GM19372 (cell line): ENCODE measurements around the gene CTBP2.
"Not testable (repeated sequence)": the region's sequence is repeated elsewhere in the genome, so short reads cannot be mapped to it uniquely, and the experiment has no call there.

Experiments used
- ATAC-seq: cut with Tn5 transposase; IDR thresholded peaks from one replicate; pipeline ENCODE4 v1.9.1; 2021; ENCODE audit warnings: mild to moderate bottlenecking, low read depth, moderate library complexity; ENCODE audit not compliant: unreplicated experiment

The CTBP2 gene

GRCh38 chr10:125093974-125094705 lies 66.2 kb downstream of the CTBP2 start:
- ATAC-seq, result no peak

DNA sequence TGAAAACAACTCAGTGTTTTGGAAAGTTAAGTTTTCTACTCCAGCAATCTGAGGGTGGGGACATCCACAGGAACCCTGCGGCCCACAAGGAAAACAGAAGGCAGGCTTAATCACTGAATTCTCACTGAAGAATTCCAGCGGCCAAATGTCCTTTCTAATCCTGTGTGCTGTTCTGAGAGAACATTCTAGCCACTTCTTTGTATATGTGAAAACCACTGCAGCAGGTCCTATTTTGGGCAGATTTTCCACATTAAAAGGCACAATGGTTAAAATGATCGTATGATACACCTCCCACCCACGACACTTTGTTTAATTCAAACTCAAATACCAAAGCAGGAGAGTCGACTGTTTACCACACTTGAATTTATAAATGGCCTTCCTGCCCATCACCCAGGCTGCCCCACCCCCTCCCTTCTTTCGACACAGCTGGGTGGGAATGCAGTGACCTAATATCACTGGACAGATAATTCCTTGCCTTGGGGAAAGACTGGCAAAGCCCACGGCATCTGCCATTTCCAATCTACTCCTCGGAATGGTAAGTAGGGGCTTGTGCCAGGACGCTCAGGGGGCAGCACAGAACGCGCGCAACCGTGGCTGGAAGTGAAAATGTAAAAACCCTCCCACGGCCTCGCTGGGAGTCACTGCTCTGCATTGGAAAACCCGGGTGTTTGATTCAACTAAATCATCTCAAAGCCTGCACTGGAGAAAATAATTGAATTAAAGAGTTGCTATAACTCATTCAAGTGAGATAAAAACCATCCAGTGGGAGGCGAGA lies 67.0 kb downstream of the CTBP2 start:
- no peak for ATAC-seq

DNA sequence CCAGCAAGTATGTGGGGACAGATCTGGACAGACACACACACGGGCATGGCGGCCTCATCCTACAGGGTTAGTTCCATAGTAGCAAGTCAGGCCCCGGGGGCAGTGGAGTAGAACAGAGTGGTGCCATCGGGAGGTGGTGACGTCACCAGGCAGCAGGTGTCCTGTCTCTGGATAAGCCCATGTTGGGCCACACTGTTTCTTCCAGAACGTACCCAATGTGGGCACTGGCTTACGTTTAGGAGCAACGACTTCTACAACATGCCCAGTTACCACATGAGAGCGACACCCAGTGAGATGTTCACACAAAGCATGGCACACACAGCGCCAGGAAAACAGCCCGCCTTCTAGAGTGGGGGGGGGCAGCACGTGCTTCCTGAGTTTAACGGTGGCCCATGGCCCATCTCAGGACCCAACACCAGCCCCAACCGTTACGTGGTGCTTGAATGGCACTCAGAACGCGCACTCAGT lies 67.8 kb downstream of the CTBP2 start:
- ATAC-seq, result no peak

DNA sequence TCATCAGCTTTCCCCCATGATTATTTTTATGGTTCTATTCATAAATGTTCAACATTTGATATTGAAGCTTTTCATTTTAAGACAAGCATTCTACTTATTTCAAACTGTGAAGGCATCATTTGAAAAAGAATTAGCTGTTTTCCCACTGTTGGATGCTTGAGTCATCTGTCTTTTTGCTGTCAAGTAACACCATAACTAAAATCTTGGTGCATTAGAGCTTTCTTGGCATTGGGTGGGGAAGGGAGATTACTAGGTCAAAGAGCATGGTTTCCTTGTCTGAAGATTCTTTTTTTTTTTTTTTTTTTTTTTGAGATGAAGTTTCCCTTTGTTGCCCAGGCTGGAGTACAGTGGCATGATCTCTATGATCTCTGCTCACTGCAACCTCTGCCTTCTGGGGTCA lies 68.5 kb downstream of the CTBP2 start:
- no peak for ATAC-seq

DNA sequence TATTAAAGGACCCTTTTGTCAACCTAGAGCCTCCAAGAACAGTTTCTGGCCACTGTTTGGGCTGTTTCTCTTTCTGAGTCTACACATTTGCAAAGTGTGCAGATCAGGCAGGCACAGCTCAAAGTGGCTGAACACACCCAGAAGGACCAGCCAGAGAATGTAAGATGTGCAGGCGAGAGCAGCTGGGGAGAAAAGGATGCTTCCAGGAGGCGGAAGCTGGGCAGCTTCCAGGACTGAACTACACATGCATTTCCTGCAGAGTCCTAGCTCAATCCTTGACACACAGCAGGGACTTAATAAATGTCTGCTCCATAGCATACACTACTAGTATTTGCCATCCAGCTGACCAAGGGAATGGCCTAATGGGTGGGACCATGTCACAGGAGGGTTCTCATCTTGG lies 70.9 kb downstream of the CTBP2 start:
- ATAC-seq, result no peak

GRCh38 chr10:125087897-125088215 lies 72.5 kb downstream of the CTBP2 start:
- no peak for ATAC-seq

DNA sequence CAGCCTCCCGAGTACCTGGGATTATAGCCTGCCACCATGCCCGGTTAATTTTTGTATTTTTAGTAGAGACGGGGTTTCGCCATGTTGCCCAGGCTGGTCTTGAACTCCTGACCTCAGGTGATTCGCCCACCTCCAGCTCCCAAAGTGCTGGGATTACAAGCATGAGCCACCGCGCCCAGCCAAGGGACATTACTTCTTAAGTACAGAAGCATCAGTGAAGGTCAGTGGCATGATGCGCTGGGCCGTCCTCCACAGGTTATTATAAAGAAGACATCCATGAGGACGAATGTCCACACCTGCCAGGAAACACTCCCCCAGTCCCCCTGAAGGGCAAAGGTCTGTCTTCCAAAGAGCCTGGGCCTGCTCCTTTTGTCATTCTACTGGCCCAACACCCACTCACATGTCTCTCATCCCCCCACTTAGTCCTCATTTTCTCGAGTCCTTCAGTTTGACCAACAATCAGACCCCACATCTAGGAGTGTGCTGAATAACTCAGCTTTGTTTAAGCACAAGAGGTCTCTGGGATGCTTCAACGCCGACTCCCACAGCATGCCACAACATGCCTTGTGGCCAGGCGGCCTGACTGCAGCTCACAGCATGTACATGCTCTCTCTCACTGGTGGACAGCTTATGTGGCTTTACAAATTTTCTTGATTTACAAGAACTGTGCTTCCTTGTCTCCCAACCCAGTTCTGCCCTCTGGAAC lies 73.0 kb downstream of the CTBP2 start:
- ATAC-seq, result no peak

DNA sequence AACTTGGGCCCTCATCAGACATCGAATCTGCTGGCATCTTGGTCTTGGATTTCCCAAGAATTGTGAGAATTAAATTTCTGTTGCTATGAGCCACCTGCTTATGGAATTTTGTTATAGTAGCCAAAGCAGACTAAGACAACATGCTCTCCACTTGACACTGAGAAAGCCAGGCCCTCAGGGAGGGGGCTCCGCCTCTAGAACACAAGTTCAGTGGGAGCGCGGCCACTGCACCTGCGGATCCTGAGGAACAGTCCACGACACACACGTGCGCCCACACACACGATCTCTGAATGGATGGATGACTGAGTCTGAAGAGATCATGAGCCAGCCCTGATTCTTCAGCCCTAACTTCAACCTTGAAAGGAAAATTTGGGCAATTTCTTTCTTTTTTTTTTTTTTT lies 73.7 kb downstream of the CTBP2 start:
- ATAC-seq, result no peak

DNA sequence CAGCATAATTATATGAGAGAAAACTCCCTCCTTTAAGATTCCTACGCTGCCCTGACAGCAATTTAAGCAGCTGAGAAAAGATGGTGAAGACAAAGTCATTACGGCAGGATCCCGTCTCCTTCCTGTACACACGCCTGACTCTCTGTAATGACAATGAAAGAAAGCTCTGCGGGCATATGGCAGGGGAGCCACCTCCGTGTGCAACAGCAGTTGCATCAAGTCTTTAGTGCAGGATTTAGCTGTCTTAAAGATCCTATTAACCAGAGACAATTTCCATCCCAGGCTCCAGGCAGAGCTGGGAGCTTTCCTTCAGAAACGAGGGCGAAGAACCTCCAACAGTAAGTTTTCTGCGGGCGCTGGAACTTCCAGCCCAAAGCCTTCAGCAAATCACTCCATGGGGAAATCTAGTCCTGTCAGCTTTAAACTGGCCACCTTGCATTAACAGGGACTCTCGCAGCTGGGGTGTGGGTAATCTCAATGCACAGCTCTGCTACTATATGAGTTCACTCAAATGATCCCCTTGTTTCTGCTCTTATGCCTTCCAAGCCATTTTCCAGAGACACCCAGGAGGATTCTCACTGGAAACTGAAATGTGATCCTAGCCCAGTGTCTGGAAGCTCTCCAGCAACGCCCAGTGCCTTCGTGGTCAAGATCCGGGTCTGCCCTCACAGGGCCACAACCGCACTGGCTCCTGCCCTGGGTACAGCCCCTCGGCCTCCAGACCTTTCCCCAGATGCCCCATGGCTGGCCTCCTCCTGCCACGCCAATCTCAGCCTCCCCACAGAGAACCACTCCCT lies 74.9 kb downstream of the CTBP2 start:
- no peak for ATAC-seq

GRCh38 chr10:125084614-125085257 lies 75.6 kb downstream of the CTBP2 start:
- ATAC-seq, result no peak

GRCh38 chr10:125084191-125084613 lies 76.2 kb downstream of the CTBP2 start:
- ATAC-seq, result no peak

GRCh38 chr10:125083576-125083920 lies 76.8 kb downstream of the CTBP2 start:
- no peak for ATAC-seq

- ATAC-seq, result no peak
These were observed 77.3 kb downstream of the CTBP2 start for GRCh38 chr10:125082881-125083575.

- not testable (repeated sequence) for ATAC-seq
These were observed 77.9 kb downstream of the CTBP2 start for GRCh38 chr10:125082471-125082870.

DNA sequence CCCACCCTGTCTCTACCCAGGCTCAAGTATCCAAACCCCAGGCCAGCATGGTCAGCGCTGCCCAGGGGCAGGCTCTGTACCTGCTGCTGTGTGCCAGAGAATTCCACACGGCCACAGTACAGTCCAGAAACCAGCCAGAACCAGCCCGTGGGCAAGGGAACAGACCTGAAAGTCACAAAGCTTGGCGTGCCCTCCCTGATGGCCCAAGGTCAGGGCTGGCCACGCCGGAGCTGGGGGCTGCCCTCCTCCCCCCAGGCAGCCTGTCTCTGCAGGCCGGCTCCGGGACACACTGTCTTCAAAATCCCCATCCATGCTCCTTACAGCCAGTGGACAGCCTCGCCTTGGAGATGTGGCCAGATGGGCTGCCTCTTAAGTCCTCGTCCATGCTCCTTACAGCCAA lies 78.4 kb downstream of the CTBP2 start:
- ATAC-seq, result no peak

DNA sequence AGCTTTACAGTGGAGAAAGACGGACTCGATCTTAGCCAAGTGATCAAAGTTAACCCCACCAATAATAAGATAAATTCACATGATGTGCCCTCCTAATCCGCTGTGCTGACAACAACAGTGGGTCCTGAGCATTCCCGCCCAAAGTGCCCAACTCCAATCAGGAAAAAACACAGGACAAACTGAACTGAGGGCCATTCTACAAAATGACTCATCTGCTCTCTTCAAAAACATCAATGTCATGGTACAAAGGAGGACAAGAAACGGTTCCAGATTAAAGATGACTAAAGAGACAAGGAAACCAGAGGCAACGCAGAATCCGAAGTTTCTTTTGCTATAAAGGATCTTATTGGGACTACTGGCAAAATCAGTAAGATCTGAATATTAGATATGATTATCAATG lies 79.4 kb downstream of the CTBP2 start:
- no peak for ATAC-seq

- no peak for ATAC-seq
These were observed 80.1 kb downstream of the CTBP2 start for GRCh38 chr10:125080296-125080695.

DNA sequence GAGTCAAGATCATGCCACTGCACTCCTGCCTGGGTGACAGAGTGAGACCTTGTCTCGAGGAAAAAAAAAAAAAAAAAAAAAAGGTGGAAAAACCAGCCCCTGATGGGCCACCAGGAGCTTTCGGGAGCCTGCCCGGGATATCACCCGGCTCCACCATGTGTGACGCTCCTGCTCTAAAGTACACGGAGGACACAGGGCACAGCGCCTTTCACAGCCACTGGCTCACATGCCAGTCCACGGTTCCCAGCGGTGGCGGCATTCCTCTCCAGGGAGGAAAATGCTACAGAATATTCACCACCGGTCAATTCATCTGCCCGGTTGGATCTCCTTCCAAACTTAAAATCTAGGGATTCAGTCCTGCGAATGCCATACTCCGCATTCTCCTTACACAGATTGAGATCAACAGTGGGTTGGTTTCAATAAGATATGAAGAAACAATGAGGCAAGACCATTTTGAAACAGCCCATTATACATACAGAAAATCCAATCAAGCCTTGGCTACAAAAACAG lies 81.2 kb downstream of the CTBP2 start:
- ATAC-seq, result no peak

DNA sequence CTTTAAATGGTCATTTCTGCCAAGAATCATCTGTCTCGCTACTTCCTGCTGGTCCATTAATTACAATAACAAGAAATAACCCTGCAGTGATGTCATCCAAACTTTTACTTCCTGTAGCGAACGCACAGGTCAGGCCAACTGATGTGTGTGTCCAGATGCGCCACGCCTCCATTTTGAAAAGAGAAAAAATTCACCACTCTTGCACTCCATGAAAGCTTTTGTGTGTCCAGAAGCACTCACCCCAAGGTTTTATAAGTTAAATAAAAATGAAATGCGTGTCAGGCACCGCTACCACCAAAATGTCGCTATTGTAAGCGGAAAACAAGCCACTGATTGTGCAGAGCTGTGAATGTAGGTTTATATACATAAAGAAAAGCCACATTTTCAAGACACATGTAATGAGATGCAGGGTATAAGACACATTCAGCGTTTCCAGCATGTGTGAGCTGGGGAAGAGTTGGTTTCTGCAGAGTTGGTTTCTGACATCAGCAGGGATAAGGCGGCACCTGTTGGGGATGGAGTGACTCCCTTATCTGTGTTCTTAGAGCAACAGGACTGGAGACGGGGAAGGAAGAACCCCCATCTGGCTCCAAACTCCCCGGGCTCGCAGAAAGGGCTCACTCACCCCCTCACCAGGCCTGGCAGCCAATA lies 83.3 kb downstream of the CTBP2 start:
- ATAC-seq, result no peak
